HepG2 (cell line): ENCODE data around the gene PLXNB2. TPM values are rescaled to one million over a fixed set of nuclear protein-coding genes. Genes with fewer than 3 reads are reported as not detected.

ENCODE experiments used
- AGO2 ChIP-seq: fragments of 200-400 bp; formaldehyde crosslinking; optimal IDR thresholded peaks from 2 replicates; pipeline ENCODE3; 2017; ENCODE audit warnings: mild to moderate bottlenecking, low read depth, low read length, moderate library complexity
- AKAP8 ChIP-seq: sonication (generic); formaldehyde crosslinking; IDR thresholded peaks from 2 replicates; pipeline ENCODE4 v1.5.1; 2020; ENCODE audit warnings: mild to moderate bottlenecking, missing genetic modification reagents
- ASH2L ChIP-seq: fragments of 300-600, 200-600 bp; sonication (generic); IDR thresholded peaks from 2 replicates; pipeline ENCODE4 v1.7.0; 2017; ENCODE audit warnings: low read depth, mild to moderate bottlenecking, moderate library complexity, mixed read lengths, low read length; ENCODE audit not compliant: insufficient read length
- CBX2 ChIP-seq, 2 experiments: fragments of 200-600 bp in 1 of 2; sonication (generic); formaldehyde crosslinking in 1 of 2; IDR thresholded peaks; 2 replicates each; pipeline versions ENCODE4 v1.7.0 to v1.8.1; 2018 to 2022; ENCODE audit warnings: low read depth in 2 of 2, low read length in 1 of 2, mild to moderate bottlenecking in 1 of 2, missing genetic modification reagents in 1 of 2
- CTCF ChIP-seq: sonication (generic); formaldehyde crosslinking; IDR thresholded peaks from 2 replicates; pipeline ENCODE4 v1.5.0; 2020; ENCODE audit warnings: mild to moderate bottlenecking, missing genetic modification reagents, moderate library complexity
- HDAC1 ChIP-seq: sonication (generic); formaldehyde crosslinking; IDR thresholded peaks from 2 replicates; pipeline ENCODE4 v1.5.1; 2020; ENCODE audit warnings: mild to moderate bottlenecking, missing genetic modification reagents
- HOXA3 ChIP-seq: sonication (generic); formaldehyde crosslinking; IDR thresholded peaks from 2 replicates; pipeline ENCODE4 v1.5.0; 2020; ENCODE audit warnings: missing genetic modification reagents
- HOXA9 ChIP-seq: sonication (generic); formaldehyde crosslinking; IDR thresholded peaks from 2 replicates; pipeline ENCODE4 v1.8.1; 2022; ENCODE audit warnings: missing genetic modification reagents, mild to moderate bottlenecking, moderate library complexity, borderline replicate concordance
- MYNN ChIP-seq: sonication (generic); formaldehyde crosslinking; IDR thresholded peaks from 2 replicates; pipeline ENCODE4 v1.4.0; 2020; ENCODE audit warnings: mild to moderate bottlenecking, low read depth, missing genetic modification reagents
- NR2F1 ChIP-seq, 2 experiments: fragments of 450-650 bp in 1 of 2; formaldehyde crosslinking in 1 of 2; IDR thresholded peaks; 2 replicates each; pipeline versions ENCODE4 v1.5.0 to v1.6.1; 2016 to 2020; ENCODE audit warnings: mild to moderate bottlenecking in 1 of 2, missing compliant biosample characterization in 1 of 2, missing genetic modification reagents in 1 of 2, moderate library complexity in 1 of 2
- SALL1 ChIP-seq: sonication (generic); formaldehyde crosslinking; IDR thresholded peaks from 2 replicates; pipeline ENCODE4 v1.8.0; 2022; ENCODE audit warnings: mild to moderate bottlenecking, missing genetic modification reagents
- SP1 ChIP-seq, 2 experiments: fragments of 450-650 bp in 1 of 2; sonication (generic) in 1 of 2; formaldehyde crosslinking in 1 of 2; IDR thresholded peaks; 2 replicates each; pipeline versions ENCODE4 v1.4.0 to v1.6.1; 2016 to 2020; ENCODE audit warnings: missing genetic modification reagents in 1 of 2
- TARDBP ChIP-seq: sonication (generic); formaldehyde crosslinking; IDR thresholded peaks from 2 replicates; pipeline ENCODE4 v1.8.0; 2022; ENCODE audit warnings: mild to moderate bottlenecking, missing genetic modification reagents
- THAP9 ChIP-seq: sonication (generic); formaldehyde crosslinking; IDR thresholded peaks from 2 replicates; pipeline ENCODE4; 2020; ENCODE audit warnings: missing genetic modification reagents, mild to moderate bottlenecking, borderline replicate concordance
- ZBTB7A ChIP-seq: sonication (generic); formaldehyde crosslinking; IDR thresholded peaks from 2 replicates; pipeline ENCODE4 v1.8.0; 2022; ENCODE audit warnings: mild to moderate bottlenecking, missing genetic modification reagents
- ZFP90 ChIP-seq: sonication (generic); formaldehyde crosslinking; IDR thresholded peaks from 2 replicates; pipeline ENCODE4 v1.8.0; 2022; ENCODE audit warnings: missing genetic modification reagents, mild to moderate bottlenecking, inconsistent platforms, borderline replicate concordance
- ZGPAT ChIP-seq: IDR thresholded peaks from 2 replicates; pipeline ENCODE4 v1.6.1; 2016; ENCODE audit warnings: mild to moderate bottlenecking
- ZMYM2 ChIP-seq: sonication (generic); formaldehyde crosslinking; IDR thresholded peaks from 2 replicates; pipeline ENCODE4 v1.8.0; 2022; ENCODE audit warnings: mild to moderate bottlenecking, missing genetic modification reagents
- ZNF414 ChIP-seq: sonication (generic); formaldehyde crosslinking; IDR thresholded peaks from 2 replicates; pipeline ENCODE4 v1.5.0; 2020; ENCODE audit warnings: missing genetic modification reagents
- ZNF772 ChIP-seq: sonication (generic); formaldehyde crosslinking; IDR thresholded peaks from 2 replicates; pipeline ENCODE4 v1.5.0; 2020; ENCODE audit warnings: mild to moderate bottlenecking, missing genetic modification reagents
- ZNF83 ChIP-seq: sonication (generic); formaldehyde crosslinking; IDR thresholded peaks from 2 replicates; pipeline ENCODE4 v1.4.0; 2020; ENCODE audit warnings: missing genetic modification reagents, mild to moderate bottlenecking, borderline replicate concordance
- polyA plus RNA-seq, 8 experiments: library from polyadenylated mRNA; depleted of rRNA in 3 of 8; stranded (reverse) in 7 of 8; unstranded in 1 of 8; fragments of >200 nt; fragmentation: Illumina TruSeq in 4 of 8; extraction: Trizol in 4 of 8; gene quantifications; 2 replicates each; pipeline versions ENCODE4 v1.2.1 to v1.2.3, GENCODE V29; 2011 to 2016; ENCODE audit warnings: low read depth in 4 of 8, missing spikeins in 1 of 8, mixed read lengths in 1 of 8; ENCODE audit not compliant: insufficient read depth in 1 of 8
- total RNA-seq, 5 experiments: library from RNA; depleted of rRNA; stranded (reverse); fragments of >200 nt; fragmentation: Illumina TruSeq; extraction: Trizol; gene quantifications; 2 replicates each; pipeline ENCODE4 v1.2.3, GENCODE V29; 2016; ENCODE audit warnings: low read depth in 1 of 5

The PLXNB2 gene
- total and polyA plus RNA-seq, 2 of the 13 experiments (the other 11 are each of a cell fraction or from before 2014, with no cell fraction given) = 32.6 to 68.9 TPM

- TF ChIP-seq CTCF (CRISPR knock-in tag) (peak; percentile 26; the same call in 1 of the 2 replicates), ASH2L (peak; percentile 8), AKAP8 (CRISPR knock-in tag) (peak; percentile 82; the same call in 1 of the 2 replicates), AGO2 (peak; percentile 48), NR2F1 (CRISPR knock-in tag; IDR thresholded peaks at IDR 0.05) (0 out of 4 replicates have a peak, but pooled peaks of 1 of the 2 experiments have one; percentile 26), ZFP90 (CRISPR knock-in tag) (no peak), SALL1 (peak; percentile 21; the same call in 1 of the 2 replicates), THAP9 (CRISPR knock-in tag) (0 out of 2 replicates have a peak, but pooled peaks have one; percentile 40), MYNN (CRISPR knock-in tag) (no peak), ZNF83 (CRISPR knock-in tag) (peak; percentile 58; the same call in 1 of the 2 replicates), CBX2 (IDR thresholded peaks at IDR 0.05; ENCODE audit: low read depth, low read length) (no peak), CBX2 (CRISPR knock-in tag; IDR thresholded peaks at IDR 0.05; ENCODE audit: low read depth) (0 out of 2 replicates have a peak, but pooled peaks have one; percentile 18), SP1 (IDR thresholded peaks at IDR 0.05) (no peak), SP1 (CRISPR knock-in tag; IDR thresholded peaks at IDR 0.05) (0 out of 2 replicates have a peak, but pooled peaks have one; percentile 9), ZNF414 (peak; percentile 46), HOXA3 (CRISPR knock-in tag) (0 out of 2 replicates have a peak, but pooled peaks have one; percentile 6), ZNF772 (CRISPR knock-in tag) (0 out of 2 replicates have a peak, but pooled peaks have one; percentile 13), TARDBP (CRISPR knock-in tag) (0 out of 2 replicates have a peak, but pooled peaks have one; percentile 20), HDAC1 (peak; percentile 4; the same call in 1 of the 2 replicates), ZMYM2 (0 out of 2 replicates have a peak, but pooled peaks have one; percentile 18), ZBTB7A (CRISPR knock-in tag) (peak; percentile 98), HOXA9 (CRISPR knock-in tag) (no peak), ZGPAT (CRISPR knock-in tag) (0 out of 2 replicates have a peak, but pooled peaks have one; percentile 9)
These were observed 55.9 kb downstream of the PLXNB2 start (continued) for GRCh38 chr22:50251477-50252081.
